Neural cell (in vitro differentiated cells): ENCODE data around the gene CRABP2. TPM values are rescaled to one million over a fixed set of nuclear protein-coding genes. Genes with fewer than 3 reads are reported as not detected.

Experiments used
- H2AFZ ChIP-seq: fragments of 200-600, 300-800 bp; sonication (generic), shearing (Covaris generic); 2 replicates; pipeline ENCODE4 v1.6.0; 2014; ENCODE audit warnings: low read depth, mild to moderate bottlenecking, antibody characterized with exemption, low read length, moderate library complexity
- H3F3A ChIP-seq: fragments of 200-600 bp; shearing (Covaris generic); 2 replicates; pipeline ENCODE4 v1.6.1; 2016; ENCODE audit warnings: mild to moderate bottlenecking, moderate library complexity, mixed read lengths, antibody characterized with exemption, low read length; ENCODE audit not compliant: insufficient read depth, poor library complexity, severe bottlenecking
- H3K27ac ChIP-seq: fragments of 200-600, 300-800 bp; sonication (generic), shearing (Covaris generic); 2 replicates; pipeline ENCODE4 v1.5.1; 2014; ENCODE audit warnings: mild to moderate bottlenecking, low read length, moderate library complexity
- H3K27me3 ChIP-seq: fragments of 300-800, 200-600 bp; sonication (generic), shearing (Covaris generic); 2 replicates; pipeline ENCODE4 v1.6.0; 2014; ENCODE audit warnings: mild to moderate bottlenecking, low read depth, low read length, moderate library complexity; ENCODE audit not compliant: insufficient read depth
- H3K36me3 ChIP-seq: fragments of 300-800, 200-600 bp; sonication (generic), shearing (Covaris generic); 2 replicates; pipeline ENCODE4 v1.5.1; 2014; ENCODE audit warnings: mild to moderate bottlenecking, antibody characterized with exemption, low read length, moderate library complexity; ENCODE audit not compliant: insufficient read depth
- H3K4me2 ChIP-seq: fragments of 300-800, 200-600 bp; sonication (generic), shearing (Covaris generic); 2 replicates; pipeline ENCODE4 v1.6.0; 2014; ENCODE audit warnings: mild to moderate bottlenecking, low read length
- H3K4me3 ChIP-seq: fragments of 300-800, 200-600 bp; sonication (generic), shearing (Covaris generic); 2 replicates; pipeline ENCODE4 v1.5.1; 2014; ENCODE audit warnings: mild to moderate bottlenecking, low read length, moderate library complexity
- H3K79me2 ChIP-seq: fragments of 200-600 bp; shearing (Covaris generic); replicated peaks from 2 replicates; pipeline ENCODE4 v1.6.0; 2014; ENCODE audit warnings: mild to moderate bottlenecking, low read length, moderate library complexity; ENCODE audit not compliant: insufficient read depth
- H3K9ac ChIP-seq: fragments of 300-800, 200-600 bp; sonication (generic), shearing (Covaris generic); 2 replicates; pipeline ENCODE4 v1.6.1; 2016; ENCODE audit warnings: mild to moderate bottlenecking, low read length, mixed read lengths
- H3K9me2 ChIP-seq: fragments of 200-600 bp; shearing (Covaris generic); 2 replicates; pipeline ENCODE4 v1.6.1; 2016; ENCODE audit warnings: mild to moderate bottlenecking, low read length, mixed read lengths; ENCODE audit not compliant: insufficient read depth
- H3K9me3 ChIP-seq: fragments of 200-600, 300-800 bp; sonication (generic), shearing (Covaris generic); 2 replicates; pipeline ENCODE4 v1.6.1; 2016; ENCODE audit warnings: mild to moderate bottlenecking, mixed run types, low read length, moderate library complexity, mixed read lengths
- H4K20me1 ChIP-seq: fragments of 200-600 bp; shearing (Covaris generic); 2 replicates; pipeline ENCODE4 v1.6.1; 2016; ENCODE audit warnings: mild to moderate bottlenecking, mixed run types; ENCODE audit not compliant: insufficient read depth
- EP300 ChIP-seq: fragments of 450-650 bp; conservative IDR thresholded peaks from 2 replicates; pipeline ENCODE4 v1.6.1; 2014; ENCODE audit warnings: antibody characterized with exemption, mild to moderate bottlenecking, moderate library complexity; ENCODE audit not compliant: poor library complexity, severe bottlenecking
- EZH2 ChIP-seq: fragments of 200-600, 300-800 bp; shearing (Covaris generic), sonication (generic); IDR thresholded peaks from 2 replicates; pipeline ENCODE4 v1.6.1; 2014; ENCODE audit warnings: antibody characterized with exemption, low read length, borderline replicate concordance, mild to moderate bottlenecking; ENCODE audit not compliant: insufficient read depth, poor library complexity, severe bottlenecking
- MXI1 ChIP-seq: fragments of 450-650 bp; conservative IDR thresholded peaks from 2 replicates; pipeline ENCODE4 v1.6.1; 2014; ENCODE audit warnings: antibody characterized with exemption, mild to moderate bottlenecking; ENCODE audit not compliant: poor library complexity, severe bottlenecking
- POLR2AphosphoS5 ChIP-seq: IDR thresholded peaks from 2 replicates; pipeline ENCODE4 v1.6.1; 2012
- RAD21 ChIP-seq: fragments of 450-650 bp; conservative IDR thresholded peaks from 2 replicates; pipeline ENCODE4 v1.6.1; 2014; ENCODE audit warnings: antibody characterized with exemption, mild to moderate bottlenecking, moderate library complexity
- SMC3 ChIP-seq: fragments of 450-650 bp; conservative IDR thresholded peaks from 2 replicates; pipeline ENCODE4 v1.6.1; 2014; ENCODE audit warnings: antibody characterized with exemption, mild to moderate bottlenecking, moderate library complexity; ENCODE audit not compliant: poor library complexity
- TAF1 ChIP-seq: IDR thresholded peaks from 2 replicates; pipeline ENCODE4 v1.6.1; 2012; ENCODE audit warnings: low read depth
- polyA plus RNA-seq: library from polyadenylated mRNA; depleted of rRNA; stranded (reverse); fragments of >200 nt; gene quantifications from 2 replicates; pipeline ENCODE4 v1.2.3, GENCODE V29; 2014
- TF ChIP-seq, protein P1 (sequence below): fragments of 450-650 bp; IDR thresholded peaks from 2 replicates; pipeline ENCODE4 v1.5.1; 2014; ENCODE audit warnings: antibody characterized with exemption, mild to moderate bottlenecking, moderate library complexity; ENCODE audit not compliant: poor library complexity, severe bottlenecking

CRABP2 gene
- polyA plus RNA-seq, 1 donor from 2014 or later = 7.7 TPM

DNA sequence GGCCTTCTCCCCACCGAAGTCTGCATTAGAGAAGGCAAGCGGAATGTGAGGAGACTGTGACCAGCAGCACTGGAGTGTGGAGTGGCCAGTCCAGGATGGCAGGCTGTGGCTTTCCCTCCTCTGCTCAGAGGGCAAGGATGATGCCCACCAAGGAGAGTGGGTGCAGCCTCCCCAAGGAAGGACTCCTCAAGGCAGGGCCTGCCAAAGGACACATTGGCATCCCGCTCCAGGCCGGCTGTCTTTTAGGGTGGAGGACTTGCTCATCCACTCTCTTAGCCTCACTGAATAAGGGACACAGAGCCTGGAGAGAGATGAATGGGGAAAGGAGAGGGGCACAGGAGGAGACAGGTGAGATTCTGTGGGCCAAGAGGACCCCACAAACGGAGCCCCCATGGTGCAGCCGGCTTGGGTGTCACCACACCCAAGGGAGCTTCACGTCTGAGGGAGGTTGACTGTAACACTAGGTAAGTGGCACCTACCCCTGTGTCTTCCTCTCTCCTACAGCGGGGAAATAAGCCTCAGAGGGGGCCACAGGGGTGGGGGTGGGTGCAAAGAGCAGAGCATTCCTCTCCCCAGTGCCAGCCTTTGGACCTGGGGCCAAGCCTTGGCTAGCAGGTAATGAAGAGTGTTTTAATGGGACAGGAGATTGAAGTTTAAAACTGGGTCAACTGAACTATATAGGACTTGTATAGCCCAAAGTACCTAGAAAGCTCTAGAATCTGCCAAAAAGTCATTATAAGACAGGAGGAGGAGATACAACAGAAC lies 24.0 kb downstream of the CRABP2 start:
- no peak overlapping the region for H3K27ac ChIP-seq
- no peaks in the 10 kb centered on the region for H3K9me3 ChIP-seq
- no peak for TF ChIP-seq TAF1
- TF ChIP-seq POLR2AphosphoS5 = no peak
- no peak for TF ChIP-seq EP300
- no peak for TF ChIP-seq RAD21
- no peak for TF ChIP-seq EZH2
- no peaks in the 10 kb centered on the region for H3F3A ChIP-seq
- H3K4me3 ChIP-seq = no peak overlapping the region
- H3K9ac ChIP-seq = no peak overlapping the region
- H3K4me2 ChIP-seq = no peak overlapping the region
- H3K27me3 ChIP-seq = peaks cover 4% of the 10 kb centered on the region
- no peak overlapping the region for H2AFZ ChIP-seq
- no peaks in the 10 kb centered on the region for H3K36me3 ChIP-seq
- H3K79me2 ChIP-seq = peaks cover 15% of the 10 kb centered on the region
- no peaks in the 10 kb centered on the region for H4K20me1 ChIP-seq
- no peaks in the 10 kb centered on the region for H3K9me2 ChIP-seq

DNA sequence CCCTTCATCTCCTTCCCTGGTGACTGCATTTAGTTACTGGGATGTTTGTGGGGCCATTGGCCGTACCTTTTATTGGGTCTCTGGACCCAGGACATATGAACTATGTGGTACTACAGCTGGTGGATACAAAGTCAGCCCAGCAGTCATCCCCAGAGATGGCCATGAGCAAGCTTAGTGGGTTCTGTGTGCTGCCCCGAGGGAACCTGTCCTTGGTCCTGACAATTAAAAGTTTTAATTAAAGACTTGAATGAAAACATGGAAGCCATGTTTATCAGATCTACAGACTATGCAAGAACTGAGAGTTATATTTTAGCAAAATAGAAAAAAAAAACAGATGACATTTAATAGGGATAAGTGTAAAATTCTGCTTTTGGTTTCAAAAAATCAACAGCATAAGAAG lies 25.3 kb downstream of the CRABP2 start:
- H4K20me1 ChIP-seq = no peaks in the 10 kb centered on the region
- no peak overlapping the region for H3K27ac ChIP-seq
- no peak overlapping the region for H3K9ac ChIP-seq
- H3K79me2 ChIP-seq = peaks cover 26% of the 10 kb centered on the region
- no peak overlapping the region for H3K4me2 ChIP-seq
- no peaks in the 10 kb centered on the region for H3K36me3 ChIP-seq
- H3K27me3 ChIP-seq = peaks cover 4% of the 10 kb centered on the region
- H3K4me3 ChIP-seq = no peak overlapping the region
- TF ChIP-seq SMC3 (no peak), MXI1 (no peak), EZH2 (no peak), RAD21 (no peak), EP300 (no peak)
- no peaks in the 10 kb centered on the region for H3F3A ChIP-seq
- no peaks in the 10 kb centered on the region for H3K9me3 ChIP-seq
- no peaks in the 10 kb centered on the region for H3K9me2 ChIP-seq
- no peak overlapping the region for H2AFZ ChIP-seq

DNA sequence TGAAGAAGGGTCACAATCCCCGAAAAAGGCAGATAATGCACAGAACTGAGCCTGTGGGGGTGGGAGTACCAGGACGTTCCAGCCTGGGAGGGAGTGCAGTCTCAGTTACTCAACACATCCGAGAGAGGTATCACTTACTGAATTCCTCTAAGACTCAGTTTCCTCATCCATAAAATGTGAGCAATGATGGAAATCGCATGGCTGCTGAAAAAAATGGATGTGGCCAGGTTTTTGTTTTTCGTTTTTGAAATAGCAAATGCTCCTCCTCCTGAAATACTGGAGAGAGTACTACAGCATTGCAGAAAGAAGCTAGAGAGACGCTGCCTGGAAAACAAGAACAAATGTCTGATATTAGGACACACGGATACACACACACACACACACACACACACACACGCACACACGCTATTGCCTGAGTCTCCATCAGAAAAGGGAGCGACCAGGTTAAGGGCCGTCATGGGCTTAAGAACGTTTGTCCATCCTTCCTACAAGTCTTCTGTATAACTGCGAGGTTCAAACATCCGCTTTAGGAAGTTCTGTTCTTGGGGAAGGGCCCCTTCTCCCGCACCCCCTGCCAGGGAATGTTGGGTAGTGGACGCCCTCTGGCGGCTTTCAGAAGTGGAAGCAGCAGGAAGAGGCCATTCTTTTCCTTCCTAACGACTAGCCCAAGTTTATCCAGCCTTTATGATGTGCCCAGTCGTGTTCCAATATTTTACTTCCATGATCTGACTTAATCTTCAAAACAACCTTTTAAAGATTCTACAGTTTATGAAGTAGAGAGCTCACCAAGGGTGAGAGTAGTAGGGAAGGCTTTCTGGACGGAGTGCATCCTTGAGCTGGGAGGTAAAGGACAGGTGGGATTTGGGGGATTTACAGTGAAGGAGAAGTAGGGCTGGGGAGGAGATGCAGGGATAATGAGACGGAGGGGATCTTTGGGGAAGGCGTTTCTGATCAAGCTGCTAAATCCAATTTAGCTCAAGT lies 27.5 kb downstream of the CRABP2 start:
- H3K4me2 ChIP-seq = no peak overlapping the region
- H2AFZ ChIP-seq = no peak overlapping the region
- no peak overlapping the region for H3K27ac ChIP-seq
- peak overlapping the region; percentile 64 for H3K4me3 ChIP-seq
- peaks cover 4% of the 10 kb centered on the region for H3K27me3 ChIP-seq
- peaks cover 47% of the 10 kb centered on the region for H3K79me2 ChIP-seq
- H3K36me3 ChIP-seq = no peaks in the 10 kb centered on the region
- H3K9me2 ChIP-seq = no peaks in the 10 kb centered on the region
- TF ChIP-seq, protein P1, sequence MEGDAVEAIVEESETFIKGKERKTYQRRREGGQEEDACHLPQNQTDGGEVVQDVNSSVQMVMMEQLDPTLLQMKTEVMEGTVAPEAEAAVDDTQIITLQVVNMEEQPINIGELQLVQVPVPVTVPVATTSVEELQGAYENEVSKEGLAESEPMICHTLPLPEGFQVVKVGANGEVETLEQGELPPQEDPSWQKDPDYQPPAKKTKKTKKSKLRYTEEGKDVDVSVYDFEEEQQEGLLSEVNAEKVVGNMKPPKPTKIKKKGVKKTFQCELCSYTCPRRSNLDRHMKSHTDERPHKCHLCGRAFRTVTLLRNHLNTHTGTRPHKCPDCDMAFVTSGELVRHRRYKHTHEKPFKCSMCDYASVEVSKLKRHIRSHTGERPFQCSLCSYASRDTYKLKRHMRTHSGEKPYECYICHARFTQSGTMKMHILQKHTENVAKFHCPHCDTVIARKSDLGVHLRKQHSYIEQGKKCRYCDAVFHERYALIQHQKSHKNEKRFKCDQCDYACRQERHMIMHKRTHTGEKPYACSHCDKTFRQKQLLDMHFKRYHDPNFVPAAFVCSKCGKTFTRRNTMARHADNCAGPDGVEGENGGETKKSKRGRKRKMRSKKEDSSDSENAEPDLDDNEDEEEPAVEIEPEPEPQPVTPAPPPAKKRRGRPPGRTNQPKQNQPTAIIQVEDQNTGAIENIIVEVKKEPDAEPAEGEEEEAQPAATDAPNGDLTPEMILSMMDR = peak; percentile 83
- TF ChIP-seq SMC3 (peak; percentile 84), RAD21 (peak; percentile 73), MXI1 (no peak)
- H4K20me1 ChIP-seq = no peaks in the 10 kb centered on the region
- H3K9me3 ChIP-seq = no peaks in the 10 kb centered on the region
- no peaks in the 10 kb centered on the region for H3F3A ChIP-seq
- peak overlapping the region; percentile 10 for H3K9ac ChIP-seq
